DMS53 treated with DMSO at 0.1 percent for 48 hours (cell line): Measurements from ENCODE around the gene SYNJ2.
A peak's percentile ranks its signal among the peaks of the same experiment; 100 is the strongest.

ENCODE experiments used
- DNase-seq: peaks from one replicate; lab custom pipeline; 2025; ENCODE audit not compliant: unreplicated experiment; lab: John Stamatoyannopoulos, UW

SYNJ2 gene

GRCh38 chr6:157996201-157996712, 14.6 kb downstream of the SYNJ2 start:
- no peak for DNase-seq

DNA sequence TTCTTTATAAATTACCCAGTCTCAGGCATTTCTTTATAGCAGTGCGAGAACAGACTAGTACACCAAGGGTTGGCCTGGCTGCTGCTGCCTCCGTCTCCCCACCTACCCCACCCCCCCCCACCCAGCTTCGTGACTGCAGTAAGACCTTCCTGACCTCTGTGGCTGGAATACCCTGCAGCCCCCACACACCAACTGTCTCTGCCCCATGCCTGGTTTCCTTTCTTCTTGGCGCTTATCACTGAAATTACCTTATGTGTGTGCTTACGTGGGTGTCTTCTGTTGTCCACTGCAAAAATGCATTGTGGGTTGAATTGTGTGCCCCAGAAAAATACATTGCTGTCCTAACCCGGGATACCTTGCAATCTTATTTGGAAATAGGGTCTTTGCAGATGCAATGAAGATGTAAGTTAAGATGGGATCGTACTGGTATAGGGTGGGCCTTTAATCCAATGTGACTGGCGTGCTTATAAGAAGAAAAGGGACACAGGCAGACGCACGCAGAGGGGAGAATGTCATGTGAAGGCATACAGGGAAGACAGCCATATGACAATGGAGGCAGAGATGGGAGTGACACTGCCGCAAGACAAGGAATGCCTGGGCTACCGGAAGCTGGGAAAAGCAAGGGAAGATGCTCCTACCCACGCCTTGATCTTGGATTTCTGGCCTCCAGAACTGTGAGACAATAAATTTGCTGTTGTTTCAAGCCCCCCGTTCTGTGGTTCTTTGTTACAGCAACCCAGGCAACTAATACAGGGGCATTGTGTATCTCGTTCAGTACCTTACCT, 15.4 kb downstream of the SYNJ2 start:
- DNase-seq: no peak

DNA sequence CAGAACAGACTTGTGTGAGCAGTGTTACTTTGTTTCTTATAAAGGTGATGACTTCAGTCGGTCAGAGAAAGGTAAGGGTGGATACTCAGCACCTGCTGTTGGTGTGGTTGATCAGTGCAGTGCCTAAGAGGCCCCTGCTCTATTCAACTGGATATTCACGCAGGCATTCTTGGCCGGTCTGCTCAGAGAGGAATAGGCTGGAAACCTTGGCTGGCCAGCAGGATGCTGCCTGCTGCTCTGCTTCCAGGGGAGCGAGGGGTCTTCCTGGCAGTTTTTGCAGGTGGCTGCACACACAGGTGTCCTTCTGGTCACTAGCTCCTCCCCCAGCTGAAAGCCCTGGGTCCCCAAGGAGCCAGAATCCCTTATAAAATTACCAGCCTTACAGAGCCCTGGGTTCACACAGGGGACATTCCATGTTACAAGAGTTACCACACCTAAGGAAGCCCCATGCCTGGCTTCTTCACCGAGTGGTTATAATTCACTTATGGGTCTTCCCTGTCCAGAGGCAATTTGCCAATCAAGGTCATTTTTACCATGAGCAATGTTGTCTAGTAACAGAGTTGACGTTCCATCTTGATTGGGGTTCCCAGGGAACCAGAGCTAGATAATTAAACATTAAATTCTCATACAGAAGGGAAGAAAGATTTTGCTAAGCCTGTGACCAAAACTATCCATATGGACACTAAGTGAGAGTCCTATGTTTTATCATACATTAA, 16.4 kb downstream of the SYNJ2 start:
- no peak for DNase-seq

DNA sequence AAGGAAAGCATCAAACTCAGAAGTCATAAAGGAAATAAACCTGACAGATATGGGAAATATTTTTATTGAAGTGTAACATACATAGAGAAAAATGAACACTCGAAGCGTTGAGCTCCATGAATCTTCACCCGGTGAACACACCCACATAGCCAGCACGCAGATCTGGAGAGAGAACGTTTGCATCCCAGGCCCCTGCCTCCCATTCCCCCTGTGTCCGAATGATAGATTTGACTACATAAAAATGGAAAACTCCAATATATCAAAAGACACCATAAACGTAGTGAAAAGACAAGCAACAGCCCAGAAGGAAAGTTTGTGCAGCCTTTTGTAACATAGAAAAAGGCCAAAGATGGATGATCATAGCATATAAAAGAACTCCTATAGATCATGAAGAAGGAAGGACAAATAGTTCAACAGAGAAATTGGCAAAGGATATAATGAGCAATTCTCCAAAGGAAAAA, 17.1 kb downstream of the SYNJ2 start:
- DNase-seq: no peak

- DNase-seq: no peak
These were observed 17.7 kb downstream of the SYNJ2 start for GRCh38 chr6:157999168-158000051.

- no peak for DNase-seq
These were observed 19.1 kb downstream of the SYNJ2 start for GRCh38 chr6:158000530-158001307.

DNA sequence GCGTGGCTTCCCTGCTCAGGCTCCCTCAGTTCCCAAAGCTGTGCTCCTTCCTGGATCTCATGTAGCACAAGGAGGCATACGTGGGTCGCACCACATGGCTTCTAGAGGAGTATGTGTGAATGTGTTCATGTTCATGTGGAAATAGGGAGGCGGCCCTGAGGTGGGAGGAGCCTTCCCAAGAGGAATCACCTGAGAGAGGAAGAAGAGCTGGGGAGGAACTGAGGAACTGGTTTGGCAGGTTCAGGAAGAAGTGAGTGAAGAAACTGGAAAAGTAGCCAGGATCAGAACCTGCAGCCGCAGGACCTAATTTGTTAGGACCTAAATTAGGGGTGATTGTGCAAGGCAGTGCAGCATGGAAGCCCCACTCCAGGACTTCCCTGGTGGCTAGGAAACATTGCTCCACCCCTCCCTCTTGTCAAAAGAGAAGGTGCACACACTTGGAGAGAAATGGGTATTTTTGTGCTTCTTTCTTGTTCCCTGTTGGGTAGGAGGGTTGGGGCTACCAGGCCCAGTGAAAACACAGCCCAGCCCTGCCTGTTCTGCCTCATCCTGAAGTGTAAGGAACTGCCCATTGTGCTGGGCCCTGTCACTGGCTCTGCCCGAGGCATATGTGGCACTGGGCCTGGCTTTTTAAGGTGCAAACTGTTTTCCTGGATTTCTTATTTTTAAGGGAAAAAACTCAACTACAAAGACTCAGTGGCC, 20.7 kb downstream of the SYNJ2 start:
- peak; percentile 22 for DNase-seq

DNA sequence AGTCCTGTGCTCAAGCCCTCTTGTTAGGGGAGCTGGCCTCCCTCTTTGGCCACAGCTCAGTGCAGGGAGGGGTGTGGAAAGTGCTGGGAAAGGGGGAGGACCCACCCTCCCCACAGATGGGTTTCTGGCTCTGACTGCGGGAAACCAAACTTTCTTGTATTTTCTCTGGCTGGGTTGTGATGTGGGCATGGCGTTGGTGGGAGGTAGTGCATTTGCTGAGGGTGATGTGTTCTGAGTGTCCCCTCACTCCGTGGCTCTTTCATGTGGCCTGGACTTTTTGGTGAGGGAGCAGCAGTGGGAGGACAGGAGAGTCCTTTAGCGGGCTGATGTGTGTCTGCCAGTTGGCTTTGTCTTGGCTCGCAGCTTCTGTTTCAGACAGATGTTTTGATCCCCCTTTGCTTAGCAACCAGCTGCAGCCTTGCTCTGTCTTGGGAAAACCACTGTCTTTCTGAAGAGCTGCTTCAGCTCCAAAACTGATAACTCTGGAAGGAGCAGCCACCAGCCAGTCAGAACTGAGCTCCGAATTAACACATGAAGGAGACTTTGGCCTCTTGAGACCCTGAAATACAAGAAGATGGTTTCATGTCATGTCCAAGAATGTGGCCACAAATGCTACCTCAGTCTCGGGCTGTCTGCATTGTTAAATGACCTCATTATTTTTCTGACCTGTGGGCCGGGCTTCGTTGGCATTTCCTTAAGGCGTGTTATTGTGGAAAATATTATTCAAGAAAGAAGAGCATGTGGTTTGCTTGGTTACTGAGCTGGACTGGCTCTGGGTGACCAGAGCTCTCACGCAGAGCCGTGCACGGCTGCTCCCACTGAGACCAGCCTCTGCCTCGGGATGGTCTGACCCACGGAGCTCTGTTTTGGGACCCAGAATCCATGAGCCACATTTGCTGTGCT, 21.5 kb downstream of the SYNJ2 start:
- DNase-seq: no peak

DNA sequence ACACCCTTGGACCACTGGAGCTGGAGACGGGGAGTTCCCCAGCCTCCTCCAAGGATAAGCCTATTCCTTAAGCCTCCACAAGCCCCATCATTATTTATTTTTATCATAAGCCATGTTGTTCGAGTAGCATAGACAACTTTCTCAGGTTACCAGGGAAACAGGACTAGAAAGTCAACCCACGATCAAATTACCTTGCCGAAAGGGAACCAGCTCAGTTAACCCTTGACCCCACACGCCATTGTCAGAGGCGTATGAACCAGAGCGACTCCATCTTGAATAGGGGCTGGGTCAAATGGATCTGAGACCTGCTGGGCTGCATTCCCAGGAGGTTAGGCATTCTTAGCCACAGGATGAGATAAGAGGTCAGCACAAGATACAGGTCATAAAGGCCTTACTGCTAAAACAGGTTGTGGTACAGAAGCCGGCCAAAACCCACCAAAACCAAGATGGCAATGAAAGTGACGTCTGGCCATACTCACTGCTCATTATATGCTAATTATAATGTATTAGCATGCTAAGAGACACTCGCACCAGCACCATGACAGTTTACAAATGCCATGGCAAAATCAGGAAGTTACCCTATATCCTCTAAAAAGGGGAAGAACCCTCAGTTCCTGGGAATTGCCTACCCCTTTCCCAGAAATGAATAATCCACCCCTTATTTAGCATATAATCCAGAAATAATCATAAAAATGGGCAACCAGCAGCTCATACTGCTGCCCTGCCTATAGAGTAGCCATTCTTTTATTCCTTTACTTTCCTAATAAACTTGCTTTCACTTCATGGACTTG, 22.4 kb downstream of the SYNJ2 start:
- DNase-seq: no peak

DNA sequence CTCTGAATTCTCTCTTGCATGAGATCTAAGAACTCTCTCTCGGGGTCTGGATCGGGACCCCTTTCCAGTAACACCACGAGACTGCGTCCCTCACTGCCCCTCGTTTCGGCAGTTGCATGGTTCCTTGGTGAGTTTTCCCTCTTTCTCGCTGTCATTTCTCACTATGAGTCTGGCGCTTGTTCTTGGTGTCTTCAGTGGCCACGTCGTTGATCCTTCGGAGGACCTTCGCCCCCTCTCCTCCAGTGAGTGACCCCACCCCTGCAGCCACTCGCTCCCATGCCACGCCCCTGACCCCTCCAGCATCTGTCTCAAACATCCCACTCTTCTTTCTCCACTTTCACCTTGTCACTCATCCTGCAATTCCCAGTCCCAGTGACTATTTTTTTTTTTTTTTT, 23.0 kb downstream of the SYNJ2 start:
- DNase-seq: no peak

GRCh38 chr6:158005626-158006180, 24.0 kb downstream of the SYNJ2 start:
- no peak for DNase-seq

DNA sequence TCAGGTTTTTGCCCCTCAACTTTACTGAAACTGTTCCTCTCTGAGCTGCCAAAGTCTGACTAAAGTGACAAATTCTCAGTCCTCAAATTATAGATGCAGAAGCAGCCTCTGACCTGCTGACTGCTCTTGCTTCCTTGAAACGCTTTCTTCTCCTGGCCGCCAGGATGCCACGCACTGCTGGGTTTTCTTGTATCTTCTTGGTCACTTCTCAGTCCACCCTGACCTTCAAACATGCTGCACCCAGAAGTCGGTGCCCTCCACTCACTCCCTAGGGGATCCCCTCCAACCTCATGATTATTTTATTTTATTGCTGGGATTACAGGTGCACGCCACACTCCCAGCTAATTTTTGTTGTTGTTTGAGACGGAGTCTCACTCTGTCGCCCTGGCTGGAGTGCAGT, 24.7 kb downstream of the SYNJ2 start:
- no peak for DNase-seq

- no peak for DNase-seq
These were observed 25.3 kb downstream of the SYNJ2 start for GRCh38 chr6:158006821-158007570.

DNA sequence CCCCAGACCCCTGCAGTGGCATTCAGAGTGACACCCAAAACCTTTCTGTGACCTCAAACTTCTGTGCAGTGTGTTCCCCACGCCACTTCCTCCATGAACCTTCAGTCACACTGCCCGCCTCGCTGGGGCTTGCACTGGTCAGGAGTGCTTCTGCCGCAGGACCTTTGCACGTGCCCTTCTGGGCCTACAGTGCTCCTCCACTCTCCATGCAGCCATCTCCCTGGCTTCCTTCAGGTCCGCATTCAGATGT, 27.1 kb downstream of the SYNJ2 start:
- DNase-seq: no peak

GRCh38 chr6:158009114-158009891, 27.6 kb downstream of the SYNJ2 start:
- DNase-seq: no peak

GRCh38 chr6:158009935-158010585, 28.4 kb downstream of the SYNJ2 start:
- no peak for DNase-seq
